HCT116 (cell line): Measurements from ENCODE around the gene ZSWIM4. TPM values are rescaled to one million over a fixed set of nuclear protein-coding genes. Genes with fewer than 3 reads are reported as not detected.

Experiments
- ATAC-seq: fragments of 200-7000 bp; cut with Tn5 transposase; 2 replicates; pipeline ENCODE4 v1.9.1; 2020; ENCODE audit warnings: mild to moderate bottlenecking, moderate library complexity
- BruUV-seq: library from RNA; stranded (reverse); fragments of 400-500 nt; replicated peaks from 2 replicates; lab custom pipeline; 2021; lab: Mats Ljungman, UMichigan
- CTCF ChIA-PET: fragments of 300-600 bp; sonication (Branson Sonifier 250); formaldehyde crosslinking; loops from one replicate; lab custom pipeline; 2021; ENCODE audit warnings: antibody characterized with exemption; lab: Charles Lee
- POLR2A ChIA-PET: fragments of 300-600, 350-600 bp; sonication (Branson Sonifier 250); formaldehyde crosslinking; loops from one replicate; lab custom pipeline; 2021; ENCODE audit warnings: antibody characterized with exemption; lab: Charles Lee
- RAD21 ChIA-PET, 2 experiments: fragments of 300-600 bp; sonication (Branson Sonifier 250); formaldehyde crosslinking; loops; one replicate each; lab custom pipeline; 2023; ENCODE audit warnings: low total read pairs in 2 of 2; ENCODE audit not compliant: uncharacterized antibody in 2 of 2, unreplicated experiment in 2 of 2, low non-redundant PET in 1 of 2; lab: Charles Lee
- DNase-seq: peaks from one replicate; pipeline ENCODE4 v3.0.0-alpha.2; 2010; ENCODE audit warnings: low read depth, low spot score
- H2AFZ ChIP-seq: fragments of 200-600 bp; shearing (Covaris generic), sonication (generic); 2 replicates; pipeline ENCODE4 v1.6.1; 2017; ENCODE audit warnings: low read depth, mixed run types, mixed read lengths, antibody characterized with exemption, low read length; ENCODE audit not compliant: poor library complexity, severe bottlenecking
- H3K27ac ChIP-seq: 2 replicates; pipeline ENCODE4 v1.5.1; 2012; ENCODE audit warnings: low read depth, low read length
- H3K27me3 ChIP-seq: fragments of 200-600 bp; sonication (generic); 2 replicates; pipeline ENCODE4 v1.6.1; 2016; ENCODE audit warnings: mixed run types, low read length, mixed read lengths; ENCODE audit not compliant: insufficient read depth
- H3K36me3 ChIP-seq, 2 experiments: fragments of 200-500 bp in 1 of 2; fragments of 200-600 bp in 1 of 2; sonication (Bioruptor generic) in 1 of 2; sonication (generic) in 1 of 2; 2 replicates each; pipeline versions ENCODE4 v1.5.1 to v1.6.1; 2014 to 2016; ENCODE audit warnings: low read length in 2 of 2, inconsistent platforms in 1 of 2, mixed read lengths in 1 of 2, mixed run types in 1 of 2; ENCODE audit not compliant: insufficient read depth in 2 of 2, control insufficient read depth in 1 of 2
- H3K4me1 ChIP-seq, 2 experiments: fragments of 200-600 bp in 1 of 2; sonication (generic) in 1 of 2; 2 replicates each; pipeline versions ENCODE4 v1.5.1 to v1.6.1; 2012 to 2017; ENCODE audit warnings: low read length in 2 of 2, inconsistent platforms in 1 of 2, mild to moderate bottlenecking in 1 of 2, mixed read lengths in 1 of 2, mixed run types in 1 of 2, moderate library complexity in 1 of 2; ENCODE audit not compliant: insufficient read depth in 2 of 2, control insufficient read depth in 1 of 2
- H3K4me2 ChIP-seq: fragments of 200-600 bp; sonication (generic); 2 replicates; pipeline ENCODE4 v1.6.1; 2017; ENCODE audit warnings: mixed run types, low read length, mixed read lengths
- H3K4me3 ChIP-seq, 2 experiments: fragments of 200-600 bp in 1 of 2; sonication (generic) in 1 of 2; replicated peaks in 1 of 2; 2 replicates each; pipeline ENCODE4 v1.5.1; 2011 to 2016; ENCODE audit warnings: low read length in 2 of 2, control low read depth in 1 of 2, low read depth in 1 of 2, mild to moderate bottlenecking in 1 of 2, mixed read lengths in 1 of 2, mixed run types in 1 of 2
- H3K79me2 ChIP-seq: fragments of 200-600 bp; sonication (generic); 2 replicates; pipeline ENCODE4 v1.6.1; 2017; ENCODE audit warnings: mild to moderate bottlenecking, mixed run types, low read length, moderate library complexity, mixed read lengths; ENCODE audit not compliant: insufficient read depth
- H3K9ac ChIP-seq: fragments of 200-600 bp; sonication (generic); 2 replicates; pipeline ENCODE4 v1.6.1; 2016; ENCODE audit warnings: low read length, mixed read lengths
- H3K9me2 ChIP-seq: fragments of 200-600 bp; sonication (generic), shearing (Covaris generic); 2 replicates; pipeline ENCODE4 v1.6.1; 2017; ENCODE audit warnings: mixed run types, mild to moderate bottlenecking, moderate library complexity; ENCODE audit not compliant: insufficient read depth
- H3K9me3 ChIP-seq, 2 experiments: fragments of 200-500 bp in 1 of 2; fragments of 200-600 bp in 1 of 2; sonication (Bioruptor generic) in 1 of 2; sonication (generic) in 1 of 2; 2 replicates each; pipeline ENCODE4 v1.6.1; 2014 to 2017; ENCODE audit warnings: low read length in 2 of 2, mixed read lengths in 2 of 2, inconsistent platforms in 1 of 2, low read depth in 1 of 2, mild to moderate bottlenecking in 1 of 2, mixed run types in 1 of 2, moderate library complexity in 1 of 2; ENCODE audit not compliant: control insufficient read depth in 1 of 2, insufficient read depth in 1 of 2
- H4K20me1 ChIP-seq: fragments of 200-600 bp; sonication (generic), shearing (Covaris generic); 2 replicates; pipeline ENCODE4 v1.6.1; 2017; ENCODE audit warnings: mixed run types, mild to moderate bottlenecking, moderate library complexity; ENCODE audit not compliant: insufficient read depth
- CEBPB ChIP-seq: IDR thresholded peaks from 2 replicates; pipeline ENCODE4 v1.6.1; 2012; ENCODE audit warnings: low read depth
- EGR1 ChIP-seq: IDR thresholded peaks from 2 replicates; pipeline ENCODE4 v1.6.1; 2012; ENCODE audit warnings: low read depth
- EZH2 ChIP-seq: fragments of 200-600 bp; sonication (generic); IDR thresholded peaks from 2 replicates; pipeline ENCODE4 v1.6.1; 2017; ENCODE audit warnings: antibody characterized with exemption, mixed run types
- EZH2phosphoT487 ChIP-seq: fragments of 200-600 bp; IDR thresholded peaks from 2 replicates; pipeline ENCODE4 v1.6.1; 2018; ENCODE audit warnings: antibody characterized with exemption, borderline replicate concordance
- JUND ChIP-seq: IDR thresholded peaks from 2 replicates; pipeline ENCODE4 v1.6.1; 2012
- RAD21 ChIP-seq: IDR thresholded peaks from 2 replicates; pipeline ENCODE4 v1.6.1; 2012; ENCODE audit warnings: low read depth, mild to moderate bottlenecking
- YY1 ChIP-seq: IDR thresholded peaks from 2 replicates; pipeline ENCODE4 v1.6.1; 2011; ENCODE audit warnings: low read length, low read depth, moderate library complexity, mild to moderate bottlenecking; ENCODE audit not compliant: insufficient replicate concordance; ENCODE audit errors: extremely low read depth
- ZBTB33 ChIP-seq: IDR thresholded peaks from 2 replicates; pipeline ENCODE4 v1.6.1; 2011; ENCODE audit warnings: mild to moderate bottlenecking, low read length, moderate library complexity; ENCODE audit not compliant: insufficient replicate concordance; ENCODE audit errors: extremely low read depth
- ZFX ChIP-seq: fragments of 450-650 bp; IDR thresholded peaks from 2 replicates; pipeline ENCODE4 v1.6.1; 2017
- intact Hi-C: fragments of 100-400 bp; cut with micrococcal nuclease; formaldehyde crosslinking; loops from 2 replicates; pipeline ENCODE4 v1.10.0; 2022
- total RNA-seq: library from RNA; stranded (reverse); gene quantifications from one replicate; pipeline ENCODE4 v1.2.1, GENCODE V29; 2021; ENCODE audit not compliant: unreplicated experiment
- TF ChIP-seq, protein P1 (sequence below): IDR thresholded peaks from 2 replicates; pipeline ENCODE4 v1.6.1; 2012
- TF ChIP-seq, protein P2 (sequence below): IDR thresholded peaks from 2 replicates; pipeline ENCODE4 v1.6.1; 2012; ENCODE audit warnings: low read depth

Gene ZSWIM4
- total RNA-seq, 1 experiment from 2014 or later = 9.8 TPM

- ChIA-PET POLR2A (interaction anchor here (1.1 kb wide), 1 partner anchor 99 kb away, joined by 3 read pairs; no protein-coding TSS in a partner anchor), CTCF (no interaction called here), RAD21 (no interaction called here)
- H3K9me3 ChIP-seq = no peaks in the 10 kb centered on the region
- no peak for TF ChIP-seq ZFX
- no peak for TF ChIP-seq EGR1
- TF ChIP-seq EZH2 = no peak
- no peak for TF ChIP-seq ZBTB33
- TF ChIP-seq, protein P1, sequence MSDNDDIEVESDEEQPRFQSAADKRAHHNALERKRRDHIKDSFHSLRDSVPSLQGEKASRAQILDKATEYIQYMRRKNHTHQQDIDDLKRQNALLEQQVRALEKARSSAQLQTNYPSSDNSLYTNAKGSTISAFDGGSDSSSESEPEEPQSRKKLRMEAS = no peak
- TF ChIP-seq, protein P2, sequence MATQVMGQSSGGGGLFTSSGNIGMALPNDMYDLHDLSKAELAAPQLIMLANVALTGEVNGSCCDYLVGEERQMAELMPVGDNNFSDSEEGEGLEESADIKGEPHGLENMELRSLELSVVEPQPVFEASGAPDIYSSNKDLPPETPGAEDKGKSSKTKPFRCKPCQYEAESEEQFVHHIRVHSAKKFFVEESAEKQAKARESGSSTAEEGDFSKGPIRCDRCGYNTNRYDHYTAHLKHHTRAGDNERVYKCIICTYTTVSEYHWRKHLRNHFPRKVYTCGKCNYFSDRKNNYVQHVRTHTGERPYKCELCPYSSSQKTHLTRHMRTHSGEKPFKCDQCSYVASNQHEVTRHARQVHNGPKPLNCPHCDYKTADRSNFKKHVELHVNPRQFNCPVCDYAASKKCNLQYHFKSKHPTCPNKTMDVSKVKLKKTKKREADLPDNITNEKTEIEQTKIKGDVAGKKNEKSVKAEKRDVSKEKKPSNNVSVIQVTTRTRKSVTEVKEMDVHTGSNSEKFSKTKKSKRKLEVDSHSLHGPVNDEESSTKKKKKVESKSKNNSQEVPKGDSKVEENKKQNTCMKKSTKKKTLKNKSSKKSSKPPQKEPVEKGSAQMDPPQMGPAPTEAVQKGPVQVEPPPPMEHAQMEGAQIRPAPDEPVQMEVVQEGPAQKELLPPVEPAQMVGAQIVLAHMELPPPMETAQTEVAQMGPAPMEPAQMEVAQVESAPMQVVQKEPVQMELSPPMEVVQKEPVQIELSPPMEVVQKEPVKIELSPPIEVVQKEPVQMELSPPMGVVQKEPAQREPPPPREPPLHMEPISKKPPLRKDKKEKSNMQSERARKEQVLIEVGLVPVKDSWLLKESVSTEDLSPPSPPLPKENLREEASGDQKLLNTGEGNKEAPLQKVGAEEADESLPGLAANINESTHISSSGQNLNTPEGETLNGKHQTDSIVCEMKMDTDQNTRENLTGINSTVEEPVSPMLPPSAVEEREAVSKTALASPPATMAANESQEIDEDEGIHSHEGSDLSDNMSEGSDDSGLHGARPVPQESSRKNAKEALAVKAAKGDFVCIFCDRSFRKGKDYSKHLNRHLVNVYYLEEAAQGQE = no peak
- no peak for TF ChIP-seq YY1
- no peak for TF ChIP-seq EZH2phosphoT487
- TF ChIP-seq RAD21 = no peak
- no peak for TF ChIP-seq JUND
- no peak for TF ChIP-seq CEBPB
- no peaks in the 10 kb centered on the region for H3K9me2 ChIP-seq
- intact Hi-C loops = no loop called here
- no peaks in the 10 kb centered on the region for H3K27me3 ChIP-seq
- no peak overlapping the region for H3K9ac ChIP-seq
- no TSS peak for BruUV-seq
- H3K79me2 ChIP-seq = no peaks in the 10 kb centered on the region
- peaks cover 7 to 8% of the 10 kb centered on the region in 2 experiments; a peak in 3 of 4 replicates for H3K36me3 ChIP-seq
- H3K4me2 ChIP-seq = no peak overlapping the region
- no peaks in the 10 kb centered on the region for H4K20me1 ChIP-seq
- peaks cover 0 to 6% of the 10 kb centered on the region in 2 experiments; a peak in 2 of 4 replicates for H3K4me1 ChIP-seq
- no peak overlapping the region for H3K4me3 ChIP-seq
- H2AFZ ChIP-seq = no peak overlapping the region
- ATAC-seq (no peak), DNase-seq (no peak)
- H3K27ac ChIP-seq = no peak overlapping the region
Observed at GRCh38 chr19:13762635-13763235, 32.5 kb upstream of the ZSWIM4 start.
